Activated CD4-positive, alpha-beta memory T cell treated with anti-CD3 and anti-CD28 coated beads, Interleukin-2, amount 10 ng/mL, durations not matched to agents 7 days and 5 days (primary cell): ENCODE measurements around the gene NAXD. TPM values are rescaled to one million over a fixed set of nuclear protein-coding genes. Genes with fewer than 3 reads are reported as not detected.

Experiments used
- CTCF ChIA-PET: fragments of 350-600 bp; sonication (Branson Sonifier 250); formaldehyde crosslinking; loops from one replicate; lab custom pipeline; 2021; ENCODE audit warnings: antibody characterized with exemption, inconsistent platforms; lab: Charles Lee
- POLR2A ChIA-PET: fragments of 350-600 bp; sonication (Branson Sonifier 250); formaldehyde crosslinking; loops from one replicate; lab custom pipeline; 2021; ENCODE audit warnings: antibody characterized with exemption; lab: Charles Lee
- DNase-seq: peaks from one replicate; pipeline ENCODE4 v3.0.0-alpha.2; 2020
- H3K27ac Mint-ChIP-seq: one replicate; pipeline ENCODE4 v1.8.0; 2021; ENCODE audit warnings: mild to moderate bottlenecking, mixed read lengths
- H3K27me3 Mint-ChIP-seq: one replicate; pipeline ENCODE4 v1.8.0; 2021; ENCODE audit warnings: mixed read lengths
- H3K36me3 Mint-ChIP-seq: one replicate; pipeline ENCODE4 v1.8.0; 2021; ENCODE audit warnings: low read depth, mixed read lengths
- H3K4me1 Mint-ChIP-seq: one replicate; pipeline ENCODE4 v1.8.0; 2021; ENCODE audit warnings: mixed read lengths
- H3K4me3 Mint-ChIP-seq: one replicate; pipeline ENCODE4 v1.8.0; 2021; ENCODE audit warnings: mild to moderate bottlenecking, mixed read lengths
- H3K9me3 Mint-ChIP-seq: one replicate; pipeline ENCODE4 v1.8.0; 2021; ENCODE audit warnings: mixed read lengths
- total RNA-seq, 2 experiments: library from RNA; stranded (reverse); gene quantifications; one replicate each; pipeline ENCODE4 v1.2.3, GENCODE V29; 2021

Gene NAXD
- total RNA-seq, 2 experiments from 2014 or later: 29.6 to 30.8 TPM

GRCh38 chr13:110636053-110636475 lies 20.7 kb downstream of the NAXD start:
- ChIA-PET POLR2A (interaction anchor here (0.9 kb wide), 1 partner anchor 21 kb away, joined by 3 read pairs; the partner anchor contains the start of gene NAXD), CTCF (interaction anchor here (0.5 kb wide), 1 partner anchor 50 kb away, joined by 3 read pairs; no protein-coding TSS in a partner anchor)
- Mint-ChIP-seq H3K9me3 (no peaks in the 10 kb centered on the region), H3K4me1 (peaks cover 2% of the 10 kb centered on the region), H3K36me3 (peaks cover 62% of the 10 kb centered on the region), H3K4me3 (no peak overlapping the region), H3K27me3 (no peaks in the 10 kb centered on the region), H3K27ac (no peak overlapping the region)
- no peak for DNase-seq

- H3K27ac Mint-ChIP-seq: no peak overlapping the region
- ChIA-PET CTCF (no interaction called here), POLR2A (no interaction called here)
- no peak overlapping the region for H3K4me3 Mint-ChIP-seq
- no peak for DNase-seq
- H3K36me3 Mint-ChIP-seq: peaks cover 58% of the 10 kb centered on the region
- no peaks in the 10 kb centered on the region for H3K27me3 Mint-ChIP-seq
- H3K9me3 Mint-ChIP-seq: no peaks in the 10 kb centered on the region
- peaks cover 2% of the 10 kb centered on the region for H3K4me1 Mint-ChIP-seq
Observed at GRCh38 chr13:110636701-110637201, 21.4 kb downstream of the NAXD start.

- Mint-ChIP-seq H3K36me3 (peaks cover 54% of the 10 kb centered on the region), H3K4me1 (no peaks in the 10 kb centered on the region), H3K27me3 (no peaks in the 10 kb centered on the region), H3K9me3 (no peaks in the 10 kb centered on the region), H3K27ac (no peak overlapping the region), H3K4me3 (no peak overlapping the region)
- no peak for DNase-seq
- ChIA-PET CTCF (no interaction called here), POLR2A (no interaction called here)
Observed at GRCh38 chr13:110637275-110637674, 21.9 kb downstream of the NAXD start.

- no peaks in the 10 kb centered on the region for H3K27me3 Mint-ChIP-seq
- no peaks in the 10 kb centered on the region for H3K9me3 Mint-ChIP-seq
- ChIA-PET CTCF (no interaction called here), POLR2A (no interaction called here)
- no peak overlapping the region for H3K4me3 Mint-ChIP-seq
- DNase-seq: no peak
- H3K27ac Mint-ChIP-seq: no peak overlapping the region
- no peaks in the 10 kb centered on the region for H3K4me1 Mint-ChIP-seq
- peaks cover 52% of the 10 kb centered on the region for H3K36me3 Mint-ChIP-seq
Observed at GRCh38 chr13:110637747-110638146, 22.4 kb downstream of the NAXD start.

- Mint-ChIP-seq H3K9me3 (no peaks in the 10 kb centered on the region), H3K4me1 (no peaks in the 10 kb centered on the region), H3K4me3 (no peak overlapping the region), H3K27me3 (no peaks in the 10 kb centered on the region), H3K36me3 (peaks cover 57% of the 10 kb centered on the region), H3K27ac (no peak overlapping the region)
- DNase-seq: no peak
- POLR2A ChIA-PET: interaction anchor here (1.1 kb wide), 1 partner anchor 15 kb away, joined by 3 read pairs; no protein-coding TSS in a partner anchor
- CTCF ChIA-PET: no interaction called here
Observed at GRCh38 chr13:110638257-110638656, 22.9 kb downstream of the NAXD start.

- POLR2A ChIA-PET: interaction anchor here (1.1 to 3.2 kb wide), 3 partner anchors 14 to 73 kb away, joined by 3 to 10 read pairs (median 4); partner anchors contain the start of gene NAXD
- Mint-ChIP-seq H3K36me3 (peaks cover 59% of the 10 kb centered on the region), H3K9me3 (no peaks in the 10 kb centered on the region), H3K4me1 (no peaks in the 10 kb centered on the region), H3K4me3 (no peak overlapping the region), H3K27ac (no peak overlapping the region), H3K27me3 (no peaks in the 10 kb centered on the region)
- CTCF ChIA-PET: no interaction called here
- no peak for DNase-seq
Observed at GRCh38 chr13:110638814-110639806, 23.8 kb downstream of the NAXD start.

GRCh38 chr13:110639935-110640334 lies 24.6 kb downstream of the NAXD start:
- ChIA-PET POLR2A (interaction anchor here (1.1 to 3.2 kb wide), 3 partner anchors 9 to 72 kb away, joined by 3 to 10 read pairs (median 4); partner anchors contain the start of gene NAXD), CTCF (no interaction called here)
- Mint-ChIP-seq H3K27ac (peak overlapping the region; percentile 21), H3K36me3 (peaks cover 56% of the 10 kb centered on the region), H3K27me3 (no peaks in the 10 kb centered on the region), H3K4me3 (no peak overlapping the region), H3K4me1 (peaks cover 3% of the 10 kb centered on the region), H3K9me3 (no peaks in the 10 kb centered on the region)
- DNase-seq: no peak

GRCh38 chr13:110640591-110641029 lies 25.3 kb downstream of the NAXD start:
- ChIA-PET CTCF (interaction anchor here (1.3 kb wide), 1 partner anchor 185 kb away, joined by 3 read pairs; no protein-coding TSS in a partner anchor), POLR2A (interaction anchor here (1.1 to 3.2 kb wide), 3 partner anchors 10 to 72 kb away, joined by 3 to 10 read pairs (median 4); partner anchors contain the start of gene NAXD)
- peaks cover 54% of the 10 kb centered on the region for H3K36me3 Mint-ChIP-seq
- no peaks in the 10 kb centered on the region for H3K27me3 Mint-ChIP-seq
- no peaks in the 10 kb centered on the region for H3K9me3 Mint-ChIP-seq
- no peak for DNase-seq
- H3K4me3 Mint-ChIP-seq: no peak overlapping the region
- H3K4me1 Mint-ChIP-seq: peaks cover 3% of the 10 kb centered on the region
- H3K27ac Mint-ChIP-seq: peak overlapping the region; percentile 21

GRCh38 chr13:110641055-110642015 lies 26.0 kb downstream of the NAXD start:
- Mint-ChIP-seq H3K27ac (no peak overlapping the region), H3K9me3 (no peaks in the 10 kb centered on the region), H3K36me3 (peaks cover 48% of the 10 kb centered on the region), H3K27me3 (no peaks in the 10 kb centered on the region), H3K4me1 (peaks cover 3% of the 10 kb centered on the region), H3K4me3 (no peak overlapping the region)
- ChIA-PET CTCF (interaction anchor here (1.3 kb wide), 1 partner anchor 185 kb away, joined by 3 read pairs; no protein-coding TSS in a partner anchor), POLR2A (interaction anchor here (1.1 to 3.2 kb wide), 2 partner anchors 11 to 71 kb away, joined by 3 to 10 read pairs; no protein-coding TSS in a partner anchor)
- no peak for DNase-seq

GRCh38 chr13:110642291-110642981 lies 27.1 kb downstream of the NAXD start:
- ChIA-PET CTCF (no interaction called here), POLR2A (no interaction called here)
- no peaks in the 10 kb centered on the region for H3K9me3 Mint-ChIP-seq
- peaks cover 41% of the 10 kb centered on the region for H3K36me3 Mint-ChIP-seq
- no peaks in the 10 kb centered on the region for H3K27me3 Mint-ChIP-seq
- H3K27ac Mint-ChIP-seq: no peak overlapping the region
- no peak overlapping the region for H3K4me3 Mint-ChIP-seq
- peaks cover 3% of the 10 kb centered on the region for H3K4me1 Mint-ChIP-seq
- DNase-seq: no peak

- no peak for DNase-seq
- H3K9me3 Mint-ChIP-seq: no peaks in the 10 kb centered on the region
- CTCF ChIA-PET: no interaction called here
- H3K36me3 Mint-ChIP-seq: peaks cover 42% of the 10 kb centered on the region
- POLR2A ChIA-PET: no interaction called here
- H3K27ac Mint-ChIP-seq: no peak overlapping the region
- H3K4me1 Mint-ChIP-seq: peaks cover 3% of the 10 kb centered on the region
- H3K4me3 Mint-ChIP-seq: no peak overlapping the region
- H3K27me3 Mint-ChIP-seq: no peaks in the 10 kb centered on the region
Observed at GRCh38 chr13:110643324-110643723, 28.0 kb downstream of the NAXD start.
